RPMI8226 (cell line): ENCODE data around the gene TMEM132D.

Source experiments
- DNase-seq: peaks from one replicate; pipeline ENCODE4 v3.0.0-alpha.2; 2015

Gene TMEM132D

DNA sequence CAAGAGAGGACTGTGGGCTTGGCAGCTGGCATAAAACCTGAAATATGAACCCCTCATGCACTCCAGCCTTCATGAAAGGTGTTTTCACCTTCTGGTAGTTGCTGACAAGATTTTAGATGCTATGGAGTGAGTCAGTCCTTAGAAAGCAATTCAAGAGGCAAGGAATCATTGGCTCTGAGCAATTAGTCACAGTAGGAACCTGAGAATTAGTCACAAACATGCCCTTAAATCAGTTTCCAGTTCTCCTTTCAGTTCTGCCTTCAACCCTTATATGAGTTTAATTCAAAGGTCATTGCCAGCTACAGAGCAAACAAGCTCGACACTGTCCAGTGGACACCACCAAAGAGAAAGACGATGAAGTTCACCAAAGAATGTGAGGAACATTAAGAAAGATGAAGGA is 578.3 kb downstream of the TMEM132D start:
- DNase-seq, result no peak

GRCh38 chr12:129312048-129312447 is 591.8 kb downstream of the TMEM132D start:
- no peak for DNase-seq

- DNase-seq, result no peak
Observed at GRCh38 chr12:129310346-129310745, 593.5 kb downstream of the TMEM132D start.

- no peak for DNase-seq
Observed at GRCh38 chr12:129305851-129306250, 598.0 kb downstream of the TMEM132D start.

GRCh38 chr12:129304529-129304928 is 599.3 kb downstream of the TMEM132D start:
- DNase-seq, result no peak

GRCh38 chr12:129300011-129300410 is 603.8 kb downstream of the TMEM132D start:
- no peak for DNase-seq

- DNase-seq, result no peak
Observed at GRCh38 chr12:129298921-129299320, 604.9 kb downstream of the TMEM132D start.

DNA sequence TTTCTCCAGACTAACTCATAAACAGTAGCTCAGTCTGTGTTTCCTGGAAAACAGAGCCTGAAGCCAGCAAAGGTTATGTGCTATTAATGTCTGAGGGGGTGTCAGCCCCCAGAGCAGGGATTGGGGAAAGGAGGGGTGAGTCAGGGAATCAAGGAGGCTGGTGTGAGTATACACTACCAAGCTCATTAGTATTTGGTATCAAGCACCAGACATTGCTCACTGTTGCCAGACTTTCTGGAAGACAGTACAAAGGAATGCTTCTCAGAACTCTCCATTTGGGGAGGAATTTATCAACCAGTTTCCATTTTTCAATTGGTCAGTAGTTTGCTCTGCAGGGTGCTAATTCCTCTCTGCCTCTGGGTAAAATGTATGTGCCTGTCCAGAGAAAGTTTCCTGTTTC is 607.2 kb downstream of the TMEM132D start:
- no peak for DNase-seq

- DNase-seq, result no peak
Observed at GRCh38 chr12:129294868-129295267, 609.0 kb downstream of the TMEM132D start.

- DNase-seq, result no peak
Observed at GRCh38 chr12:129279771-129280170, 624.1 kb downstream of the TMEM132D start.

DNA sequence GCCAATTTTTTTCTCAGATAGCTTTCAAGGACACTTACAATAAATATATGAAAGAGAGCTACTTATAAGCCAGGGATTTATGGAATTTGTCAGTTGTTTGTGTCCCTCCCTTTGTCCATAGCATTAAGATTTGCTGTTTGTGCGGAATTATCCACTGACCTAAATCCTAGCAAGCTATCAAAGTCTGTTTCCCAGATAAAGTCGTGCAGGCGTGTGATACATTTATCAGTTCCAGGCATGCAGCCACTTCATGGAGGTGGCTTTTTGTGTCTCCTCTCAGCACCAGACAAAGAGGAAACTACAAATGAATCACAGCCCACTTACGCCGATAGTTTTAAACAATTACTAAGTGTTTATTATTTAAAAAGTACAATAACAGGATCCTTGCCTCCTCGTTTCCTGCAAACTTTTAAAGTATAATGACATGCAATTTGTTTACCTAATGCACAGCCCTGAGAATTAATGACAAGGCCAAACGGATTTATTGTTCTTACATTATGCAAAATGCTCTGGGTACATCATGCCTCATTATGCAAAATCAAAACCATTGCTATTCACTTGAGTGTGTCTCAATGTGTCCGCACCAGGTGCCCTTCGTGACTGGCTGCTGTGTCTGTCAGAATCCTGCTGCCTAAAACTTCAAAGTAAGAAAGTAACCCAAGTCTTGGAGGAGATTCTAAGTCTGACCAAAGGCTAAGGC is 627.3 kb downstream of the TMEM132D start:
- no peak for DNase-seq

- no peak for DNase-seq
Observed at GRCh38 chr12:129269756-129270495, 633.9 kb downstream of the TMEM132D start.

DNA sequence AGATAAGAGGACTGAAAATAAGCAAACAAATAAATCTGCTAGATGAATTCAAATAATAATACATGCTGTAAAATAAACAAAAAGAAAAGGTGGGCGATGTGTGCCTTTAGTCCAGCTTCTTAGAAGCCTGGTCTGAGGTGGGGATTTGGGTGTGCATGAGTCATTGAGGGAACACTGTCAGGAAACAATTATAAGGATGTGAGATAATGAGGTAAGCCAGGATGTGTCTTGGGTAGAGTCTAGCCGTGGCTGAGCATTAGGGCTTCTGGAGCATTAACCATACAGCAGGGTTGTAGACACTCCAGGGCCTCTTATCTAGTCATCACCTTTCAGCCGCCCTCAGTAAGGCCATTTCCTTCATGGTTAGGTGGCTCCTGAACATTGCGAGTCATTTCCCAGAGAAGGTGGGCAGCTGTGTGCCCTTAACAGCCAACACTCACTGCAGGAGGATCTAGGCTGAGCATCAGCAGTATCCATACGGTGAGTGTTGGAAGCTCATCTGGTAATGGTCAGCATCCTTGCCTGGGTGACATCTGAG is 645.0 kb downstream of the TMEM132D start:
- no peak for DNase-seq

DNA sequence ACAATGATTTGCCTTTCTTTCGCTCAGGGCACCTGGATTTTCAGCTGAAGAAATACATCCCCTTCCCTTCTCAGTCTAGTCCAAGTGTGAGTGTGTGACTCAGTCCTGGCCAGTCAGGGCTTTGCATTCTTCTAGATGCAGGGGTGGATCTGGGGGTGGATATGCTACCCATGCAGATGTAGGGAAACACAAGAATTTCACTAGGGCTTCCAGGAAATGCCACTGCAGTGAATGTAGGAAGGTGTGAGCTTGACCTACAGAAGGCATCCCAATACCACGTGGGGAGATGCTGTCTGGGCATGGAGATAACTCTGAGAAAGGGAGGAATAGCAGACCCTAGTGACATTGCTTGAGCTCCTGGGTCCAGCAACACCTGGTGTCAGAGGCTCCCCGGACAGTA is 646.3 kb downstream of the TMEM132D start:
- DNase-seq, result no peak

GRCh38 chr12:129246630-129247029 is 657.2 kb downstream of the TMEM132D start:
- DNase-seq, result no peak

DNA sequence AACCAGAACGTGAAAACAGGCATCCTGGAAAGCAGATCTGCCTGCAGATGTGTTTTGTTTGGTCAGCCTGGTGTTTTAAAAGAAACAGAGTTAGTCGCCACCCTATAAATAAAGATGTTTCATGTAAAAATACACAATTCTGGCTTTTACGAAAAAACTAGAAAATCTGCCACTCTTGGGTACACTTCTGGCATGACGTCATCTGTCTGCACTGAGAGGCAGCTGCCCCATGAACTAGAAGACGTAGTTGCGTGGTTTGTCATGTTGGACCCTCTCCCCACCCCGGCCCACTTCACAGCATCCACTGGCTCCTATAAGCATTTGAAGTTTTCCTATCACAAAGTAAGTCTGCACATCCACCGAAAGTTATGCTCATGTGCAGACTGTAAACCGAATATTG is 658.1 kb downstream of the TMEM132D start:
- no peak for DNase-seq

GRCh38 chr12:129241852-129242251 is 662.0 kb downstream of the TMEM132D start:
- DNase-seq, result no peak

DNA sequence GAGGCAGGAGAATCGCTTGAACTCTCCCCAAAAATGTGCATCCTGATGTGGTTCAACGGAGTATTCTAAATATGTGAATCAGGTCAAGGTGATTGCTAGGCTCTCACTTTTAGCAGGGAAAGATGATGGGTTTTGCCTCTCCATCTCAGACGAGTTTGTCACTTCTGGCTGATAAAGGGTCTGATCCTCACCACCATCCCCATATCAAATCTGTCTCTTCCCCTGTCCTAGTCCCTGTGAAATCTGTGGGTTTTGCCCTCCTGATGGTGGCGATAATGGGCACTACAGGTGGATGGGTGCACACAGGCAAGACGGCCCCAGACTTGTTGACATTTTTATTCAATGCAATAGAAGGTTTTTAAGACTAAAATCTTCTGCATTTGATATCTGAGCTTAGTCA is 665.9 kb downstream of the TMEM132D start:
- DNase-seq, result no peak

DNA sequence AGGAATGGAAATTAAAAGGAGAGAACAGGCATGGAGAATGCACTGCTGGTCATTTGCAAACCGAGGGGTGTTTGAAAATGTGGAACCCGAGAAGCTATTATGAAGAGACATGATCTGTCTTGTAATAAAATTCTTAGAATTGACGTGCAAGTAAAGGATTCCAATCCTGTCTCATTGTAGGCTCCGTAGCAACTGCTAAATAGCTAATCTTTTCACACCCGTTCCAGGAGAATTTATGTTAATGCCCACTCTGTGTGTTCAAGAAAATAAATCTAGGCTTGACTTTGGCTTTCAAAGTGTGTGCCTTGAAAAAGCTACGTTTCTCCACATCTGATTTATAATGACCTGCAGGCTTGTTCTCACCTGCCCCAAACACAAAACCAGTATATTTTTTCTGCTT is 669.6 kb downstream of the TMEM132D start:
- no peak for DNase-seq

- no peak for DNase-seq
Observed at GRCh38 chr12:129231491-129231890, 672.3 kb downstream of the TMEM132D start.

GRCh38 chr12:129230995-129231394 is 672.8 kb downstream of the TMEM132D start:
- no peak for DNase-seq

DNA sequence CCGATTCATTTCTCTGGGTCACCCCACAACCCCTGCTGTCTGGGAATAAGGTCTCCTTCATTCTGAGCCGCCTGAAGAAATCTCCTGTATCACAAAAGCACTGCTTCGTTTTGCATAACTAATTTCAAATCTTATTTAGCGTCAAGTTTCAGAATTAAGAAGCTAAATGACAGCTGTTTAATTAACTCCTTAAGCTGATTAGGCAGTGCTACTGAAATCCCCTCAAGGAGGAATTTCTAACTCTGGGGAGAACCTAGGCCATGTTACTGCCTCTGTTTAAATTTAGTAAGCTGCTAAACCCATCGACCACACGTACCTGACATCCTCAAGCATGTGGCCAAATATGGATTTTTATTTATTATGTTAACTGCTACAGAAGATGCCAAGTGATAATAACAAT is 677.0 kb downstream of the TMEM132D start:
- no peak for DNase-seq

DNA sequence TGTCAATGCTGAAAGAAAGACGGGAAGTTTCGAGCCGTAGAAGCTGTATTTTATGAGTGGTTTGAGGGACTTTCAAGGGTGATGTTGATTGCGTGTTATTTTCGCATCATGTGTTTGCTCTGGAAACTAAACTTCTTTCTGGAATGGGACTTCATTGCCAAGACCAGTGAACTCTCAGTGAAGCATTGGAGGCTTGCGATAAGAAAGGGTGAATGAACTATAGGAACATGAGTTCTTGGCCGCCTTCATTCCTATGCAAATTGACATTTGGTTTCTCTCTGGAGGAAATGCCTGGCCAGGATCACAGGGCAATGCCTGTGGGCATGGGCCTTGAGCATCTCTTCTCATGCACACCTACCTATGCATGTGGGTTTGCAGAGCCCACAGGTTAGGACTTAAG is 677.8 kb downstream of the TMEM132D start:
- DNase-seq, result no peak

GRCh38 chr12:129215556-129215955 is 688.3 kb downstream of the TMEM132D start:
- no peak for DNase-seq
